Sciatic nerve (tissue), 2 donors: ENCODE results near the gene KLHDC4. TPM values are rescaled to one million over a fixed set of nuclear protein-coding genes. Genes with fewer than 3 reads are reported as not detected.

ENCODE experiments used
- ATAC-seq: fragments of 200-7000 bp; cut with Tn5 transposase; one replicate; pipeline ENCODE4 v1.9.1; 2020; ENCODE audit warnings: mild to moderate bottlenecking, moderate library complexity
- DNase-seq: peaks from one replicate; pipeline ENCODE4 v3.0.0-alpha.2; 2020; ENCODE audit warnings: low spot score
- intact Hi-C: fragments of 100-400 bp; cut with DNase I; formaldehyde crosslinking; loops from one replicate; pipeline ENCODE4 v1.14.2; 2022
- total RNA-seq: library from RNA; stranded (reverse); fragmentation: NEBNext Ultra II Directional; extraction: Animal tissue kit (Norgen Biotek cat#: 25700); gene quantifications from one replicate; pipeline ENCODE4 v1.2.1, GENCODE V29; 2021
- donor health status: DM: no; HTN: no; CAD: no.
- donor health status: DM: no; HTN: no; CAD: no.

Gene KLHDC4
- total RNA-seq, 1 donor from 2014 or later, result 41.5 TPM

- DNase-seq (no peak), ATAC-seq (no peak)
- intact Hi-C loops, result loop anchor here (1.0 kb wide), 1 partner anchor 31 kb away; no protein-coding TSS in a partner anchor
Observed at GRCh38 chr16:87678618-87679017, 87.2 kb downstream of the KLHDC4 start.

- no peak for DNase-seq
- ATAC-seq, result no peak
- intact Hi-C loops, result no loop called here
Observed at GRCh38 chr16:87677830-87678229, 88.0 kb downstream of the KLHDC4 start.

GRCh38 chr16:87675111-87675719 lies 90.6 kb downstream of the KLHDC4 start:
- DNase-seq, result no peak
- ATAC-seq, result no peak
- intact Hi-C loops, result no loop called here

GRCh38 chr16:87674419-87674818 lies 91.4 kb downstream of the KLHDC4 start:
- intact Hi-C loops, result no loop called here
- DNase-seq (no peak), ATAC-seq (no peak)

- DNase-seq (no peak), ATAC-seq (no peak)
- intact Hi-C loops, result no loop called here
Observed at GRCh38 chr16:87671715-87672270, 94.0 kb downstream of the KLHDC4 start.

GRCh38 chr16:87671221-87671620 lies 94.6 kb downstream of the KLHDC4 start:
- ATAC-seq (no peak), DNase-seq (no peak)
- intact Hi-C loops, result no loop called here

- ATAC-seq, result no peak
- intact Hi-C loops, result no loop called here
- no peak for DNase-seq
Observed at GRCh38 chr16:87669672-87670071, 96.1 kb downstream of the KLHDC4 start.

GRCh38 chr16:87667946-87668345 lies 97.8 kb downstream of the KLHDC4 start:
- intact Hi-C loops, result no loop called here
- DNase-seq (no peak), ATAC-seq (no peak)

GRCh38 chr16:87667443-87667842 lies 98.3 kb downstream of the KLHDC4 start:
- no peak for DNase-seq
- intact Hi-C loops, result no loop called here
- no peak for ATAC-seq

- DNase-seq, result no peak
- intact Hi-C loops, result no loop called here
- no peak for ATAC-seq
Observed at GRCh38 chr16:87666919-87667318, 98.9 kb downstream of the KLHDC4 start.

GRCh38 chr16:87665193-87665592 lies 100.6 kb downstream of the KLHDC4 start:
- DNase-seq (no peak), ATAC-seq (no peak)
- intact Hi-C loops, result no loop called here

- intact Hi-C loops, result no loop called here
- ATAC-seq (no peak), DNase-seq (no peak)
Observed at GRCh38 chr16:87664792-87665191, 101.0 kb downstream of the KLHDC4 start.

GRCh38 chr16:87662254-87663204 lies 103.3 kb downstream of the KLHDC4 start:
- DNase-seq (no peak), ATAC-seq (no peak)
- intact Hi-C loops, result no loop called here

- intact Hi-C loops, result no loop called here
- ATAC-seq (peak; percentile 52), DNase-seq (peak; percentile 69)
Observed at GRCh38 chr16:87661561-87661960, 104.2 kb downstream of the KLHDC4 start.

- ATAC-seq, result no peak
- DNase-seq, result no peak
- intact Hi-C loops, result no loop called here
Observed at GRCh38 chr16:87658564-87659225, 107.1 kb downstream of the KLHDC4 start.

Other genes starting within 250 kb of the KLHDC4 start
- gene JPH3, start 163.5 kb downstream of the KLHDC4 start, total RNA-seq, result 0.22 TPM
- gene SLC7A5, start 103.5 kb upstream of the KLHDC4 start, total RNA-seq, result 11.5 TPM
- not detected for gene CA5A, start 170.5 kb upstream of the KLHDC4 start, total RNA-seq
- gene BANP, start 185.4 kb upstream of the KLHDC4 start, total RNA-seq, result 32.3 TPM